Epidermal melanocyte (primary cell): Measurements from ENCODE around the gene MYBPHL.

Source experiments
- DNase-seq: peaks from one replicate; pipeline ENCODE4 v3.0.0; 2011; ENCODE audit warnings: low spot score; ENCODE audit not compliant: insufficient read length

MYBPHL gene

GRCh38 chr1:109281680-109282496 lies 24.9 kb downstream of the MYBPHL start:
- no peak for DNase-seq

- DNase-seq = no peak
These were observed 25.9 kb downstream of the MYBPHL start for GRCh38 chr1:109280862-109281261.

GRCh38 chr1:109279615-109280278 lies 27.1 kb downstream of the MYBPHL start:
- DNase-seq = no peak

GRCh38 chr1:109277434-109278204 lies 29.2 kb downstream of the MYBPHL start:
- no peak for DNase-seq

GRCh38 chr1:109275706-109276345 lies 31.0 kb downstream of the MYBPHL start:
- DNase-seq = no peak

- peak; percentile 83 for DNase-seq
These were observed 32.0 kb downstream of the MYBPHL start for GRCh38 chr1:109274533-109275476.

GRCh38 chr1:109273570-109274288 lies 33.1 kb downstream of the MYBPHL start:
- peak; percentile 87 for DNase-seq

GRCh38 chr1:109272831-109273547 lies 33.8 kb downstream of the MYBPHL start:
- no peak for DNase-seq

GRCh38 chr1:109272021-109272799 lies 34.6 kb downstream of the MYBPHL start:
- no peak for DNase-seq

GRCh38 chr1:109271458-109271857 lies 35.4 kb downstream of the MYBPHL start:
- DNase-seq = no peak

- DNase-seq = no peak
These were observed 36.0 kb downstream of the MYBPHL start for GRCh38 chr1:109270623-109271317.

- DNase-seq = no peak
These were observed 36.7 kb downstream of the MYBPHL start for GRCh38 chr1:109269981-109270622.

- no peak for DNase-seq
These were observed 37.4 kb downstream of the MYBPHL start for GRCh38 chr1:109269212-109269980.

- DNase-seq = no peak
These were observed 38.2 kb downstream of the MYBPHL start for GRCh38 chr1:109268431-109269211.

- no peak for DNase-seq
These were observed 39.0 kb downstream of the MYBPHL start for GRCh38 chr1:109267743-109268300.
